ENCODE measurements around the gene FAM228A.
"Not testable (repeated sequence)": the region's sequence is repeated elsewhere in the genome, so short reads cannot be mapped to it uniquely, and the experiment has no call there.

Gene FAM228A

DNA sequence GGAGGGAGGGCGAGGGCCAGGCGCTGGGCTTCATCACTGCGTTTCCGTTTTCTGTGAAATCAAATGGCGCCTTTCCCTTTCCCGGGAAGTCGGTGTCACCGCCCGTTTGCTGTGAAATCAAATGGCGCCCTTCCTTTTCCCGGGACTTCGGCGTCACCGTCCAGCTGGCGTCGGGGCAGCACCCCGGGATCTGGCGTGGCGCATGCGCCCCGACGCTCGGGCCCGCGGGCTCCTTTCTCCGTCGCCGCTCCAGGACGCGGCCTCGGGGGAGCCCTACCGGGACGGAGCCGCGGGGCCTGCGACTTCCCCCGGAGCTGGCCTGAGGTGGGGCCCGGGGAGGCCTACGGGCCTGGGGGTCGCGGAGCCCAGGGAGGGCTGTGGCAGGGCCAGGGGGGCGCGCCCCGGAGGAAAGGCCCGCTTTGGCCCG lies at the start of gene FAM228A:
FAM228A (plus strand) TSS at position 203 of the 427 bp plus-strand sequence. CDS start 428 bp downstream, outside the sequence.
- Mint-ChIP-seq H3K4me3 (peak within 1 kb of the TSS; percentile 32), H3K36me3 (ENCODE audit: low read depth) (peaks cover 7% of the 10 kb centered on the region), H3K27ac (peak within 1 kb of the TSS; percentile 6), H3K9me3 (peaks cover 11% of the 10 kb centered on the region), H3K27me3 (peaks cover 12% of the 10 kb centered on the region), H3K4me1 (ENCODE audit: low read depth) (peaks cover 7% of the 10 kb centered on the region)
- intact Hi-C loops (cut with micrococcal nuclease): no loop called here

DNA sequence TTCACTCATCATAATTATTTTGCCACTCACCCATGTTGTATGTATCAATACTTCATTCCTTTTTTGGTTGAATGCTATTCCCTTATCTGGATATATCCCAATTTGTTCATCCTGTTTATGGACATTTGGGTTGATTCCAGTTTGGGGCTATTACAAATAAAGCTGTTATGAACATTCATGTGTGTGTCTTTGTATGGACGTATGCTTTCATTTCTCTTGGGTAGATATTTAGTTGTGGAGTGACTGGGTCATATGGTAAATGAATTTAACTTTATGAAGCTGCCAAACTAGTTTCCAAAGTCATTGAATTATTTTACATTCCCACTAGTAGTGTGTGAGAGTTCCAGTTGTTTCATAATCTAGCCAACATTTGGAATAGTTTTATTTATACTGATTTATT lies 48.9 kb upstream of the FAM228A start:
- Mint-ChIP-seq H3K4me1 (ENCODE audit: low read depth) (peaks cover 7% of the 10 kb centered on the region), H3K4me3 (no peak overlapping the region), H3K36me3 (ENCODE audit: low read depth) (peaks cover 12% of the 10 kb centered on the region), H3K9me3 (no peaks in the 10 kb centered on the region), H3K27me3 (no peaks in the 10 kb centered on the region), H3K27ac (no peak overlapping the region)
- intact Hi-C loops (cut with micrococcal nuclease): no loop called here

DNA sequence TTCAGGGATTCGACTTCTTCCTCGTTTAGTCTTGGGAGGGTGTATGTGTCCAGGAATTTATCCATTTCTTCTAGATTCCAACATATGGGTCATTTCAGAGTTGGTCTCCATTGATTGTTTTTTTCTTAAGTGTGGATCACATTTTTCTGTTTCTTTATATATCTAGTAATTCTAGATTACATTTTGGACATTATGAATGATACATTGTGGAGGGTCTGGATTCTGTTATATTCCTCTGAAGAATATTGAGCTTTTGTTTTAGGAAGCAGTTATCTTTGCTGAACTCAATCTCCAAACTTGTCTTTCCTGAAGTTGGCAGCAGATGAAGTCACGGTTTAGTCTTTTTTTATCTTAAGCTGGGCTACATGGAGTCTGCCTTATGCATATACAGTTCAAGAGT lies 42.3 kb upstream of the FAM228A start:
- no peak overlapping the region for H3K4me3 Mint-ChIP-seq
- H3K27ac Mint-ChIP-seq: no peak overlapping the region
- no peaks in the 10 kb centered on the region for H3K4me1 Mint-ChIP-seq (ENCODE audit: low read depth)
- H3K27me3 Mint-ChIP-seq: no peaks in the 10 kb centered on the region
- H3K9me3 Mint-ChIP-seq: peaks cover 16% of the 10 kb centered on the region
- peaks cover 20% of the 10 kb centered on the region for H3K36me3 Mint-ChIP-seq (ENCODE audit: low read depth)
- intact Hi-C loops (cut with micrococcal nuclease): no loop called here

DNA sequence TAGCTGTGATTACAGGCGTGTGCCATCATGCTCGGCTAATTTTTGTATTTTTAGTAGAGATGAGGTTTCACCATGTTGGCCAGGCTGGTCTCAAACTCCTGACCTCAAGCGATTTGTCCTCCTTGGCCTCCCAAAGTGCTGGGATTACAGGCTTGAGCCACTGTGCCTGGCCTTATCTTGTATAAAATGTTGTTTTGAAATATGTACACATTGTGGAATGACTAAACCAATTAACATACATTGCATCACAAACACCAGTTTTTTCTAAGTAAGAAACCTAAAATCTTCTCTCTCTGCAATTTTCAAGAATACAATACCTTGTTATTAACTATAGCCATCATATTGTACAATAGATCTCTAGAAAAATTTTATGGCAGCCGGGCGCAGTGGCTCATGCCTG lies 34.5 kb upstream of the FAM228A start:
- H3K27ac Mint-ChIP-seq; intact Hi-C loops (cut with micrococcal nuclease); H3K9me3 Mint-ChIP-seq; H3K27me3 Mint-ChIP-seq; H3K4me1 Mint-ChIP-seq (ENCODE audit: low read depth); H3K4me3 Mint-ChIP-seq: not testable (repeated sequence)
- H3K36me3 Mint-ChIP-seq (ENCODE audit: low read depth): peaks cover 20% of the 10 kb centered on the region

DNA sequence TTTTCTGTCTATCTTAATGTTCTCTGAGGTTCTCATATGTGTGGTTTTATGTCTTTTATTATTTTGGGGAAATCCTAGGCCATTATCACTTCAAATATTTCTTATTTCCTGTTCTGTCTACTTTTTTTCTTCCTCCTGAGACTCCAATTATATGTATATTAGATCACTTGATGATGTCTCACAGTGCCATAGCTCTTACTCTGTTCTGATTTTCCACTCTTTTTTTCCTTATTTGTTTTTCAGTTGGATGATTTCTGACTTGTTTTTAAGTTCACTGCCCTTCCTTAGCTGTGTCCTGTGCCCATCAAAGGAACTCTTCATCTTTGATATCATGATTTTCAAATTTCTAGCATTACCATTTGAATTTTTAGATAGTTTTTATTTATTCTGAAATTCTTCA lies 27.5 kb upstream of the FAM228A start:
- Mint-ChIP-seq H3K36me3 (ENCODE audit: low read depth) (peaks cover 66% of the 10 kb centered on the region), H3K27ac (no peak overlapping the region), H3K9me3 (peaks cover 18% of the 10 kb centered on the region), H3K27me3 (no peaks in the 10 kb centered on the region), H3K4me1 (ENCODE audit: low read depth) (no peaks in the 10 kb centered on the region), H3K4me3 (no peak overlapping the region)
- intact Hi-C loops (cut with micrococcal nuclease): no loop called here

DNA sequence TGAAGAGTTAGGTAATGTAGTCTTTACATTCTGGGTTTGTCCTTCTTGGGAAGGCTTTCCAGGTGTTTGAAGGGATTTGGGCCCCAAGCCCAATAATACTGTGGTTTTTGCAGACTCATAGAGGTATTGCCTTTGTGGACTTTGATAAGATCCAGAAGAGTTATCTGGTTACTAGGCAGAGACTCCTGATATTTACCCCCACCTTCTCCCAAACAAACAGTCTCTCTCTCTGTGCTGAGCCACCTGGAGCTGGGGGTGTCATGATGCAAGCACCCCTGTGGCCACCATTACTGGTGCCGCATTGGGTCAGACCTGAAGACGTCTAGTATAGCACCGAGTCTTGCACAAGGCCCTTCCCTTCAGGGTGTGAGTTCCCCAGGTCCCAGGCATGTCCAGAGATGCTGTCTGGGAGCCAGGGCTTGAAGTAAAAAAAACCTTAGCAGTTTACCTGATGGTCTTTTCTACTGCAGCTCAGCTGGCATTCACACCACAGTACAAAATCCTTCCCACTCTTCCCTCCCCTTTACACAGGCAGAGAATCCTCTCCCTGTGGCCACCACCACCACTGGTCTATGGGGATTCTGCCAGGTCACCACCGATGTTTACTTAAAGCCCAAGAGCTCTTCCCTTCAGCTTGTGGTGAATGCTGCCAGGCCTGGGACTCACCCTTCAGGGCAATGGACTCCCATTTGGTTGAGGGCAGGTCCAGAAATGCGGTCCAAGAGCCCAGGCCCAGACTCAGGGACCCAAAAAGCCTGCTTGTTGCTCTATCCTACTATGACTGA lies 22.2 kb upstream of the FAM228A start:
- no peak overlapping the region for H3K4me3 Mint-ChIP-seq
- peaks cover 9% of the 10 kb centered on the region for H3K9me3 Mint-ChIP-seq
- H3K27ac Mint-ChIP-seq: no peak overlapping the region
- peaks cover 49% of the 10 kb centered on the region for H3K36me3 Mint-ChIP-seq (ENCODE audit: low read depth)
- H3K4me1 Mint-ChIP-seq (ENCODE audit: low read depth): no peaks in the 10 kb centered on the region
- intact Hi-C loops (cut with micrococcal nuclease): no loop called here
- H3K27me3 Mint-ChIP-seq: no peaks in the 10 kb centered on the region

DNA sequence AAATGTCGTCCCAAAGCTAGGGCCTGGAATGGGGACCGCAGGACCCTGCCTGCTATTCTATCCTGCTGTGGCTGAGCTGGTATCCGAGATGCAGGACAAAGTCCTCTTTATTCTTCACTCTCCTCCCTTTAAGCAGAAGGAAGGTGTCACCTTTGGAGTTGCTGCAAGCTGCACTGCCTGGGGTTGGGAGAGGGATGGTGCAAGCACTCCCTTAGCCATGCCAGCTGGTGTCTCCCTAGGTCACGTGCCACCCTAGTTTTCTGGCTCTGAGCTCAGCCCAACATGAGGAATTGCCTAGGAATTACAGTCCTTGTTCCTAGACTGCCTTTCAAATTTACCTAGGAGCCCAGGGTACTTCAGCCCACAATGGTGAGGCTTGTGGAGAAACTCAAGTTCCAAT lies 21.4 kb upstream of the FAM228A start:
- peaks cover 40% of the 10 kb centered on the region for H3K36me3 Mint-ChIP-seq (ENCODE audit: low read depth)
- H3K27ac Mint-ChIP-seq: no peak overlapping the region
- no peaks in the 10 kb centered on the region for H3K27me3 Mint-ChIP-seq
- no peak overlapping the region for H3K4me3 Mint-ChIP-seq
- peaks cover under 1% of the 10 kb centered on the region for H3K9me3 Mint-ChIP-seq
- no peaks in the 10 kb centered on the region for H3K4me1 Mint-ChIP-seq (ENCODE audit: low read depth)
- intact Hi-C loops (cut with micrococcal nuclease): no loop called here

DNA sequence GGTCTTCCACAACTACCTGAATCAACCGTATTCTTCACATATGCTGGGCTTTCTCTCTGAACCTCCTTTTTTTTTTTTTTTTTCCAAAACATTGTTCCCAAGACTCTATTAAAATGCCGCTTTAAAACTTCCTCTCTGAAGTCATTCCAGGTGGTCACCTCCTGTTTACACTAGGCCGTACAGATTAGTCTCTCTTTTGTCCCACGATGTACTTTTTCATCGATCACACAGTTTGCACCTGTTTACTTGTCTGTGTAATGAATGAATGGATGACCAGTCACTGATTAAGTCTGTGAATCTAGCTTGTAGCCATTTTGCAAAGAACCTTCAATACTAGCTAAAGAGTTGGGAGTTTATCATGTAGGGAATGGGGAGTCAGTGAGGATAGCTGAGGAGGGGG lies 16.7 kb upstream of the FAM228A start:
- H3K36me3 Mint-ChIP-seq (ENCODE audit: low read depth): peaks cover 34% of the 10 kb centered on the region
- H3K4me3 Mint-ChIP-seq: no peak overlapping the region
- H3K4me1 Mint-ChIP-seq (ENCODE audit: low read depth): peaks cover 6% of the 10 kb centered on the region
- no peaks in the 10 kb centered on the region for H3K27me3 Mint-ChIP-seq
- H3K9me3 Mint-ChIP-seq: no peaks in the 10 kb centered on the region
- H3K27ac Mint-ChIP-seq: no peak overlapping the region
- intact Hi-C loops (cut with micrococcal nuclease): no loop called here

DNA sequence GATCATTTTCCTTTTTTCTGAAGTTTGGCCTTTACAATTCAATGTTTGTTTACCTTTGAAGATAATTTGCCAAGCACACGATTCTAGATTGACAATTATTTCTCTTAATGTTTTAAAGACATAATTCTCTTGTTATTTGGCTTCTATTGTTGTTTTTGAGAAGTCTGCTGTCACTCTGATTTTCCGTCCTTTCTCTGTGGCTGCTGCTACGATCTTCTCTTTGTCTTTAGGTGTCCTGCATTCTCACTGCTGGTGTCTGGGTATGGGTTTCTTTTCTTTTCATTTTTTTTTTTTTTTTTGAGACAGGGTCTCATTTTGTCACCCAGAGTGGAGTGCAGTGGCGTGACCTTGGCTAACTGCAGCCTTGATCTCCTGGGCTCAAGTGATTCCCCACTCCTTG lies 15.1 kb upstream of the FAM228A start:
- H3K27ac Mint-ChIP-seq: no peak overlapping the region
- no peaks in the 10 kb centered on the region for H3K27me3 Mint-ChIP-seq
- peaks cover 33% of the 10 kb centered on the region for H3K36me3 Mint-ChIP-seq (ENCODE audit: low read depth)
- H3K4me1 Mint-ChIP-seq (ENCODE audit: low read depth): peaks cover 21% of the 10 kb centered on the region
- no peaks in the 10 kb centered on the region for H3K9me3 Mint-ChIP-seq
- intact Hi-C loops (cut with micrococcal nuclease): loop anchor here (5.0 kb wide), 1 partner anchor 37 kb away; the partner anchor contains the start of genes FAM228B and PFN4
- H3K4me3 Mint-ChIP-seq: no peak overlapping the region

DNA sequence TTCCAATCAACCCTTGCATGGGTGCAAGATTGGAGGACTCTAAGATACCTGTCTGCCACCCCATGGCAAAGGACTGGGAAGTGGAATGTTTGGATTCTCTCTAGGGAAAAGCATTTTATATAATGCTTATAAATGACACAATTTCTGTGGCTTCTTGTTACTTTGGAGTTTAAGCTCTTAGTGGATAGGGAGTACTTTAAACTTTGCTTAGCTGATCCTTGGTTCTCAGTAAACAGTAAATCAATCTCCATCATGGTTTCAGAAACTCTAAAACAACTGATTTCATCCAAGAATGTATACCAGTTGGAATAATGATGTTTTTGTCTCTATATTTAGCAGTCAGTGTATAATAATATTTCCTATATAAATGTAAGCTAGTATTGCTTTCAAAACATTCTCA lies 14.1 kb upstream of the FAM228A start:
- Mint-ChIP-seq H3K36me3 (ENCODE audit: low read depth) (peaks cover 33% of the 10 kb centered on the region), H3K27me3 (no peaks in the 10 kb centered on the region), H3K4me1 (ENCODE audit: low read depth) (peaks cover 30% of the 10 kb centered on the region), H3K4me3 (no peak overlapping the region), H3K27ac (no peak overlapping the region), H3K9me3 (no peaks in the 10 kb centered on the region)
- intact Hi-C loops (cut with micrococcal nuclease): loop anchor here (5.0 kb wide), 1 partner anchor 38 kb away; the partner anchor contains the start of genes FAM228B and PFN4

DNA sequence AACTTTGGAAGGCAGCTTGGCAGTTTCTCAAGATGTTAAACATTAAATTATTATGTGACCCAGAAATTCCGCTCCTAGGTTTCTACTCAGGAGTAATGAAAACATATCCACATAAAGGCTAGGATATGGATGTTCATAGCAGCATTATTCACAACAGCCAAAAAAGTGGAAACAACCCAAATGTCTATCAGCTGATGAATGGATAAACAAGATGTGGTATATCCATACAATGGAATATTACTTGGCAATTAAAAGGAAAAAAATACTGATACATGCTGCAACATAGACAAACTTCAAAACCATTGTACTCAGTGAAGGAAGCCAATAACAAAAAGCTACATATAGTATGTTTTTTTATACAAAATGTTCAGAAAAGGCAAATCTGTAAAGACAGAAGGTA lies 12.4 kb upstream of the FAM228A start:
- intact Hi-C loops (cut with micrococcal nuclease): loop anchor here (5.0 kb wide), 1 partner anchor 40 kb away; the partner anchor contains the start of genes FAM228B and PFN4
- Mint-ChIP-seq H3K4me1 (ENCODE audit: low read depth) (peaks cover 35% of the 10 kb centered on the region), H3K27me3 (no peaks in the 10 kb centered on the region), H3K4me3 (no peak overlapping the region), H3K27ac (no peak overlapping the region), H3K36me3 (ENCODE audit: low read depth) (peaks cover 27% of the 10 kb centered on the region), H3K9me3 (no peaks in the 10 kb centered on the region)

DNA sequence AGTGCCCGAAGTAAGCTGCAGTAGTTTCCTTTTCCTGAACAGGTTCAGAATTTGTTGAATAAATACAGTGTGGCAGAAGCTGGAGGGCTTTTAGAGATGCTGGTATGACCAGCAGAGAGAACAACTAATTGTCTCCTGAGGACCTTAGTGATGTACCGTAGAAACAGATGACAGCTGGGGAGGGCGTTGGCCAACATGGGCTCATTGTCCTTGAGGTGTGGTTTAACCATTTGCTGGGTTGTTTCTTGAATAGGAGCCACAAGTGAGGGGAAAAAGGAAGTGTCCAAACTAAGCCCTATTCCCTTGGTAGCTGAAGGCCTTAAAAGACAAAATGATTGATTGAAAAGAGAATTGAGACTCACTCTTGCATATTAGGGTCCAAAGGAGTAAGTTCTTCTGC lies 11.7 kb upstream of the FAM228A start:
- H3K27ac Mint-ChIP-seq: no peak overlapping the region
- H3K4me1 Mint-ChIP-seq (ENCODE audit: low read depth): peaks cover 36% of the 10 kb centered on the region
- no peaks in the 10 kb centered on the region for H3K27me3 Mint-ChIP-seq
- intact Hi-C loops (cut with micrococcal nuclease): loop anchor here (5.0 kb wide), 1 partner anchor 41 kb away; the partner anchor contains the start of genes FAM228B and PFN4
- H3K36me3 Mint-ChIP-seq (ENCODE audit: low read depth): peaks cover 27% of the 10 kb centered on the region
- H3K9me3 Mint-ChIP-seq: no peaks in the 10 kb centered on the region
- H3K4me3 Mint-ChIP-seq: no peak overlapping the region

DNA sequence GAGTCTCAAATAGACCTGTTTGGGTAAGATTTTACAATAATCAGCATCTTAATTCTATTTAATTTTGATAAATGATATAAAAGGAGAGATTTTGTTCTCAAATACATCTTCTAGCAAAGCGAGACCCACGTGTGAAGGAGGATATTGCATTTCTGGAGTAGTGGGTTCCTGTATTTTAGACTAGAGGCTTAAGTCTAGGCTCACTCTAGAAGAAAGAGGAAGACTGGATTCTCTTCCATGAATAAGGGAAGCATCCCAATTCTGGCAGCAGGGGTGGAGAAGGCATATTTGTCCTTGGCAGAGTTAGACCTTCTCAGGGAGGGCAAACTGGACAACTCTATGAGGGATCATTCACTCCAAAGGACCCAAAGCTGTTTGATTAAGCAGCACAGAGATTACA lies 11.3 kb upstream of the FAM228A start:
- Mint-ChIP-seq H3K4me3 (no peak overlapping the region), H3K36me3 (ENCODE audit: low read depth) (peaks cover 27% of the 10 kb centered on the region), H3K9me3 (no peaks in the 10 kb centered on the region), H3K27ac (peak overlapping the region; percentile 40), H3K4me1 (ENCODE audit: low read depth) (peaks cover 40% of the 10 kb centered on the region), H3K27me3 (no peaks in the 10 kb centered on the region)
- intact Hi-C loops (cut with micrococcal nuclease): loop anchor here (5.0 kb wide), 1 partner anchor 41 kb away; the partner anchor contains the start of genes FAM228B and PFN4

DNA sequence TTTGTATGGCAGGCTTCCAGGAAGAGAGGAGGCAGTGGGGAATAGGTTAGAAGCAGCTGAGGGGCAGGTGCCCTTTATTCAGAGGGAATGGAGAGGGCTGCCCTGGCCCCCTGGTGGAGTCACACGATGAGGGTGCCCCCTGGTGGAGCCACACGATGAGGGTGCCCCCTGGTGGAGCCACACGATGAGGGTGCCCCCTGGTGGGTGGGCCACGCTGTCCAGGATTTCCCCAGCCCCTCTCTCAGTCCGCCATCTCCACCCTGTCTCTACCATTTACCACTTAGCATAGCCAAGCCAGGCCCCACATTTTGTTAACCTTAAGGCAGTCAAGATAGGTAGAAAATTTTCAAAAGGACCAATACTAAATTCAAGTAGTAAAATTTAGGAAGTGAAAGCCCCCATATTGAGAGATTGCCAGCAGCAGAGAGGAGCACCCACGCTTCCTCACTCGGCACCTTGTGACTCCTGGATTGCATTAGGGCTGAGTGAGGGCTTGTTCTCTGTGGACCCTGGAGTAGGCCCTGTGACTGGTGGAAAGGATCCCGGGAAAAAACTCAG lies 10.4 kb upstream of the FAM228A start:
- H3K4me3 Mint-ChIP-seq: no peak overlapping the region
- H3K9me3 Mint-ChIP-seq: no peaks in the 10 kb centered on the region
- H3K27me3 Mint-ChIP-seq: no peaks in the 10 kb centered on the region
- peaks cover 44% of the 10 kb centered on the region for H3K4me1 Mint-ChIP-seq (ENCODE audit: low read depth)
- peaks cover 26% of the 10 kb centered on the region for H3K36me3 Mint-ChIP-seq (ENCODE audit: low read depth)
- intact Hi-C loops (cut with micrococcal nuclease): loop anchor here (5.0 kb wide), 1 partner anchor 42 kb away; the partner anchor contains the start of genes FAM228B and PFN4
- peak overlapping the region; percentile 70 for H3K27ac Mint-ChIP-seq
